Measurements from ENCODE around the gene ABCB9.

- TF ChIP-seq CTCF (IDR thresholded peaks at IDR 0.05) (no peak), EZH2 (IDR thresholded peaks at IDR 0.05; ENCODE audit: borderline replicate concordance, insufficient read depth, low read depth, low read length, poor library complexity, severe bottlenecking) (no peak)
Measured at GRCh38 chr12:122998316-122998715, 32.1 kb upstream of the ABCB9 start.

Data from B cell (primary cell).